ENCODE data around the gene PLEKHJ1.
"Not testable (repeated sequence)": the region's sequence is repeated elsewhere in the genome, so short reads cannot be mapped to it uniquely, and the experiment has no call there.

PLEKHJ1 gene

GRCh38 chr19:2201473-2202148 is 34.5 kb downstream of the PLEKHJ1 start:
- no peak overlapping the region for H3K4me3 ChIP-seq (ENCODE audit: low read depth, low read length)
- no peak for DNase-seq (ENCODE audit: low read depth)
- TF ChIP-seq, protein P1, sequence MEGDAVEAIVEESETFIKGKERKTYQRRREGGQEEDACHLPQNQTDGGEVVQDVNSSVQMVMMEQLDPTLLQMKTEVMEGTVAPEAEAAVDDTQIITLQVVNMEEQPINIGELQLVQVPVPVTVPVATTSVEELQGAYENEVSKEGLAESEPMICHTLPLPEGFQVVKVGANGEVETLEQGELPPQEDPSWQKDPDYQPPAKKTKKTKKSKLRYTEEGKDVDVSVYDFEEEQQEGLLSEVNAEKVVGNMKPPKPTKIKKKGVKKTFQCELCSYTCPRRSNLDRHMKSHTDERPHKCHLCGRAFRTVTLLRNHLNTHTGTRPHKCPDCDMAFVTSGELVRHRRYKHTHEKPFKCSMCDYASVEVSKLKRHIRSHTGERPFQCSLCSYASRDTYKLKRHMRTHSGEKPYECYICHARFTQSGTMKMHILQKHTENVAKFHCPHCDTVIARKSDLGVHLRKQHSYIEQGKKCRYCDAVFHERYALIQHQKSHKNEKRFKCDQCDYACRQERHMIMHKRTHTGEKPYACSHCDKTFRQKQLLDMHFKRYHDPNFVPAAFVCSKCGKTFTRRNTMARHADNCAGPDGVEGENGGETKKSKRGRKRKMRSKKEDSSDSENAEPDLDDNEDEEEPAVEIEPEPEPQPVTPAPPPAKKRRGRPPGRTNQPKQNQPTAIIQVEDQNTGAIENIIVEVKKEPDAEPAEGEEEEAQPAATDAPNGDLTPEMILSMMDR (IDR thresholded peaks at IDR 0.05; ENCODE audit: insufficient read depth, low read depth, low read length, missing control alignments) = no peak

DNA sequence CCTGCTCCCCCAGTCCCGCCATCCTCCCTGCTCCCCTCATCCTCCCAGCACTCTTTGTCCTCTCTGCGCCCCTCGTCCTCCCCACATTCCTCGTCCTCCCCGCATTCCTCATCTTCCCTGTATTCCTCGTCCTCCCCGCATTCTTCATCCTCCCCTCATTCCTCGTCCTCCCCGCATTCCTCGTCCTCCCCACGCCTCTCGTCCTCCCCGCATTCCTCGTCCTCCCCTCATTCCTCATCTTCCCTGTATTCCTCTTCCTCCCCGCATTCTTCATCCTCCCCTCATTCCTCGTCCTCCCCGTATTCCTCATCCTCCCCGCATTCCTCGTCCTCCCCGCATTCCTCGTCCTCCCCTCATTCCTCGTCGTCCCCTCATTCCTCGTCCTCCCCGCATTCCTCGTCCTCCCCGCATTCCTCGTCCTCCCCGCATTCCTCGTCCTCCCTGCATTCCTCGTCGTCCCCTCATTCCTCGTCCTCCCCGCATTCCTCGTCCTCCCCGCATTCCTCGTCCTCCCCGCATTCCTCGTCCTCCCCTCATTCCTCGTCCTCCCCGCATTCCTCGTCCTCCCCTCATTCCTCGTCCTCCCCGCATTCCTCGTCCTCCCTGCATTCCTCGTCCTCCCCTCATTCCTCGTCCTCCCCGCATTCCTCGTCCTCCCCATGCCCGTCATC is 35.4 kb downstream of the PLEKHJ1 start:
- not testable (repeated sequence) for DNase-seq (ENCODE audit: low read depth); H3K4me3 ChIP-seq (ENCODE audit: low read depth, low read length)

GRCh38 chr19:2199861-2200623 is 36.1 kb downstream of the PLEKHJ1 start:
- no peak overlapping the region for H3K4me3 ChIP-seq (ENCODE audit: low read depth, low read length)
- TF ChIP-seq, protein P1 (IDR thresholded peaks at IDR 0.05; ENCODE audit: insufficient read depth, low read depth, low read length, missing control alignments) = no peak
- DNase-seq (ENCODE audit: low read depth) = no peak

DNA sequence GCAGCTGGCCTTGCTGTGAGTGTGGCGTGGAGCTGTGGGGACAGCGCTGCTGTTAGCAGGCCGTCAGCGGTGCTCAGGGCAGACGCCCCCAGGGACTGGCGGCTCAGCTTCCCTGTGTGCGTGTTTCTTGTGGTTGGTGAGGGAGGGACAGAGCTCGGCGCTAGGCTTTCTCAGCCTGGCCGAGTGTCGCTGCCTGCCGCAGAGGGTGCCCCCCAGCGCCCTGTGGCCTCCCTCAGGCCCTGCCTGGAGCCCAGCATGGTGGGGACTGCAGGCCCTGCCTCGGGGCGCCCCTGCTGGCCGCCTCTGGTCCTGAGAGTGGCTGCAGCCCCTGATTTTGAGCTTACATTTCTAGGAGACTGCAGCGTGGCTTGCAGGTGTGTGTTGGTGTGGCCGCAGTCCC is 36.9 kb downstream of the PLEKHJ1 start:
- H3K4me3 ChIP-seq (ENCODE audit: low read depth, low read length) = no peak overlapping the region
- DNase-seq (ENCODE audit: low read depth) = peak; percentile 32
- TF ChIP-seq, protein P1 (IDR thresholded peaks at IDR 0.05; ENCODE audit: insufficient read depth, low read depth, low read length, missing control alignments) = peak; percentile 42

DNA sequence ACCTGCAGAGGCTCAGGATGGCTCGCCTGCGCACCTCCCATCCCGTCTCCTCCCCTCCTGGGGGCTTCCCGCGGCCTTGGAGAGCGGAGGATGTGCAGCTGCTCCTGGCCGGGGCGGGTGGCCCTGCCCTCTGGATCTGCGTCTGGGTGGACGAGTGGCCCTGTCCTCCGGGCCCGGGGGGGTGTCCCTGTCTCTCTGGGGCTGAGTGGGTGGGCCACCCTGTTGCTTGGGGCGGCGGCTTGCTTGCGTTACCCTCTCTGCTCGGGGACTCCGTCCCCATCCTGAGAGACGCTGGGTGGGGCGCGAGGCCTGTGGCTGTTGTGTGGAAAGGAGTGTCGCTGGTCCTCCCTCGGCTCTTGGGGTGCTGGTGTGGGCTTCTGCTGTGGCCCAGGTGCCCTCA is 37.8 kb downstream of the PLEKHJ1 start:
- DNase-seq (ENCODE audit: low read depth) = no peak
- no peak overlapping the region for H3K4me3 ChIP-seq (ENCODE audit: low read depth, low read length)
- TF ChIP-seq, protein P1 (IDR thresholded peaks at IDR 0.05; ENCODE audit: insufficient read depth, low read depth, low read length, missing control alignments) = no peak

- TF ChIP-seq, protein P1 (IDR thresholded peaks at IDR 0.05; ENCODE audit: insufficient read depth, low read depth, low read length, missing control alignments) = no peak
- H3K4me3 ChIP-seq (ENCODE audit: low read depth, low read length) = no peak overlapping the region
- DNase-seq (ENCODE audit: low read depth) = no peak
Measured at GRCh38 chr19:2197270-2197669, 38.9 kb downstream of the PLEKHJ1 start.

GRCh38 chr19:2195914-2196313 is 40.2 kb downstream of the PLEKHJ1 start:
- TF ChIP-seq, protein P1 (IDR thresholded peaks at IDR 0.05; ENCODE audit: insufficient read depth, low read depth, low read length, missing control alignments) = no peak
- no peak for DNase-seq (ENCODE audit: low read depth)
- no peak overlapping the region for H3K4me3 ChIP-seq (ENCODE audit: low read depth, low read length)
